Putamen (tissue), 1 donor: Measurements from ENCODE around the gene RTP5.

ENCODE experiments used
- DNase-seq: peaks from one replicate; pipeline ENCODE4 v3.0.0-alpha.2; 2016; ENCODE audit warnings: low spot score

Gene RTP5

DNA sequence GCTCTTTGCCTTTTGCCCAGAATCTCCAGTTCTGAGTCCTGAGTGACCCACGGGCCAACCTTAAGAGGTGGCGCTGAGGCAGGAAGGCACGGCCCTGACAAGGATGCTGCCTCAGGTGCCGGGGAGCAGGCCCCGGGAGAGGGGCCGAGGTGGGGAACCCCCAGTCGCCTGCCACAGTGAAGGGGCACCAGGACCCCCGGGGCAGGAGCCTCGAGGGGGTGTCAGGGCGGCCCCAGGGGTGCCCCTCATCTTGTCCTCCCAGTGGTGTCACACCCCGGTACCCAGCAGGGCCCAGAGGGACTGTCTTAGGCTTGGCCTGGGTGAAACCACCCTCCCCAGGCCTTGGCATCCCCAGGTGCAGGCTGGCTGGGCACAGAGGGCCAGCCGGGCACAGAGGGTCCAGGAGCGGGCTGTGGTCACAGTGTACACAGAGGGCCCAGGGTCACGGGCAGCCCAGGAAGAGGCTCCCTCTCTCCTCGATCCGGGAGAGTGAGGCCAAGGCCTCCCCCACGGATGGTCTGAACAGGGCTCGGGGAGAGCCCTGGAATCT, 11.9 kb upstream of the RTP5 start:
- DNase-seq, result no peak

DNA sequence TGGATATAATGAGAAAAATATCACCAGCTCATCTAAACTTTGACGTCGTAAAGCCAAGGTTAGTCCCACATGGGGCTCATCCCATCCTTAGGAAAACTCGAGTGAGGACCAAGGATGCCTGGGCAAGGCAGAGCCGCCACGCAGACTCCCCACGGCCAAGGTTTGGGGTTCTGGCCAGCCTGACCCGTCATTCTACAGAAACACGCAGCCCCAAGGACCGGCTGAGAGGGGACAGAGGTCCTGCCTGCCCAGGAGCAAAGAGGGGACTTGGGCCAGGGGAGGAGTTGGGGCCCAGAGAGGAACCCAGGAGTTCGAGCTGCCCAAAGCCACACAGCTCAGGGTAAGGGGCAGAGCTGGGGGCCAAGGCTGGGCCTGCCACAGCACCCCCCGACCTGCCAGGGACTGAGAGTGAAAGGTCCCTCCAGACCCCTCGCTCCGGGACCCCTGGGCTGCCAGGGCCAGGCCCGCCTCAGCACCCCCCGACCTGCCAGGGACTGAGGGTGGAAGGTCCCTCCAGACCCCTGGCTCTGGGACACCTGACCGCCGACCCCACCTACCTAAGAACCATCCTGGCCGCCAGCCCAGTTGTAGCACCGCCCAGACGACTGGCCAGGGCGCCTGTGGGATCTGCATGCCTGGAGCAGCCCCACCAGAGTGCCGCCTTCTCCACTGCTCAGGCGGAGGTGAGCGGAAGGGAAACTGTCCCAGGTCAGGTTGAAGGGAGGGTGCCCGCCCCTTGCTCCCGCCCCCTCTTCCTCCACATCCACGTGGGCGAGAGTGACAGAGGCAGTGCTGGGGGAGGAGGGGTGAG, 11.1 kb upstream of the RTP5 start, which contains the start of gene PDCD1:
PDCD1 (minus strand) TSS at position 689 of the 811 bp plus-strand sequence; CDS start at position 633, 56 bp downstream.
- DNase-seq, result no peak

DNA sequence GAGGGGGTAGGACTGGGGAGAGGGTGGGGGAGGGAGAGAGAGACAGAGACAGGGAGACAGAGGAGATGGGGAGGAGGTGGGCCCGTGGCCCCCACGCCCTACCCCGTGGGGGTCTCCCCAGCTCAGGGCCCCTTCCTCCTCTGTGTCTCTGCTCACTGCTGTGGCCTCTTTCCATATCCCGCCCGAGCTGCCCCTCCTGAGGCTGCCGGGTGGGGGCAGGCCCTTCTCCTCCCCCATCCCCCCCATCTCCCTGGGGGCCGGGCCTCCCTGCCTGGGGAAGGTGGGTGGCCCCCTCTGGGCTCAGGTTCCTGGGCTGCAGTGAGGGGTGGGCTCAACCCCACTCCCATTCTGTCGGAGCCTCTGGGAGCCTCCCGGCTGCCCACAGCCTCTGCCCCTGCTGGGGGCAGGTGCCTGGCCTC, 10.5 kb upstream of the RTP5 start:
- no peak for DNase-seq

DNA sequence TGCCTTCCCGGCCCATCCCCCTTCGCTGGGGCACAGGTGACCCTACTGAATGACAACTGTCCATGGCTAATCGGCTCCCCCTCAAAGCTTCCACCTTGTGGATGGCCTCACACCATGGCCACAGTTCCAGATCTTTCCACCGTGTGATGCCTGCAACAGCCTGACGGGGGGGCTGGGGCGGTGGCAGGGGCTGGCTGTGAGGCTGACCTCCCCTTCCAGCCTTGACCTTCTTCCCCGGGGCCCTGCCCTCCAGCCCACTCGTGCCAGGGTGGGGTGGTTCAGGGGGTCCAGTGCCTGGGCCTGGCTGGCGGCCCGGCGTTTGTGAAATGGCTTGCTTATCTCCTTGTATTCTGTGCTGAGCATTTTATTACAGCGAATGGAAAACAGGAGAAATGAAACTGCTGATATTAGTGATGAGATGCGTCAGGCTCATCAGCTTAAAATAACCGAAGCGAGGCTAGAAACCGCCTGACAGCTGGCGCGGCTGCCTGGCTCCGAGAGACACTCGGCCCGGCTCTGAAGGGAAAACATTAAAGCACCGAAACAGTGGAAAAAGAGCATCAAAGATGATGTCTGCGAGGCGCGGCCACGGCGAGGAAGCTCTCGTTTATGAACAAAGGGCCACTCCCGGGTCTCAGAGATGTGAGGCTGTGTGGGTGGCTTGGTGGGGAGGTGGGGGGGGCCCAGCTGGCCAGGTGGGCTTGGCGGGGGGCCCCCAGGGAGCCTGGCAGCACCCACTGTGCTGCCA, 9.9 kb upstream of the RTP5 start:
- DNase-seq, result peak; percentile 49

DNA sequence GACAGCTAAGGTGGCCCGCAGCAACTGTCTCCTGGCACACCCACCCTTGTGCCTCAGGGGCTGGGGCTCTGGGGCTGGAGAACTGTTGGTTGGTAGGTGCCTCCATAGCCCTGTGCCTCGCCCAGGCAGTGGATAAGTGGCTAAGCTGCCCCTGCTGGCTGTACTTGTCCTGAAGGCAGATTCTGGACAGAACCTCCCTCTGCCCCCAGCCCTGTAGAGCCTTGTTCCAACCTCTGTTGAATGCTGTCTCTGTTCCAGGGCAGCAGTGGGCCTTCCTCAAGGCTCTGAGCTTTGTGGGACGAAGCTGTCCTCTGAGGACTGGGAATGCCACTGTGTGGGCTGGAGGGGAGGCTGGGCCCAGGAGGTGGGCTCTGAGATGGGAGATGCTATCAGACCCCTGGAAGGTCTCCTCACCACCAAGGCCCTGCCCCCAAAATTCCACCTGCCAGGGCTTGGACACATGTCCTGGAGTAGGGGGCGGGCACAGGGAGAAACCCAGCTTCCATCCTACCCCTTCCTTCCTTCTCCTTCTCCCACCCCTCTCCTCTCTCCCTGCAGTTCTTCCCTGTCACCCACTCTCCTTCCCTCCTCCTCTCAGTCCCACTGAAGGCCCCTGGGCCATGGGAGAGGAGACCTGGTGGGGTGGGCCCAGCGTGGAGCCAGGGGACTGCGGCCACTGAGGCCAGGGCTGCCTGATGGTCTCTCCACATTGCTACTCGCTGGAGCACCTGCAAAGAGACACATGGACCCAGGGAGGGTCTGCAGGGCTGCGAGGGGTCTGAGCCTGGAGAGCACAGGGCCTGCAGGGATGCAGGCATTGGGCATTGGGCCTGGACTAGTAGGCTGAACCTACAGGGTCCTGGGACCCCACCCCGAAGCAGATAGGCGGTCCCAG, 9.1 kb upstream of the RTP5 start:
- no peak for DNase-seq

DNA sequence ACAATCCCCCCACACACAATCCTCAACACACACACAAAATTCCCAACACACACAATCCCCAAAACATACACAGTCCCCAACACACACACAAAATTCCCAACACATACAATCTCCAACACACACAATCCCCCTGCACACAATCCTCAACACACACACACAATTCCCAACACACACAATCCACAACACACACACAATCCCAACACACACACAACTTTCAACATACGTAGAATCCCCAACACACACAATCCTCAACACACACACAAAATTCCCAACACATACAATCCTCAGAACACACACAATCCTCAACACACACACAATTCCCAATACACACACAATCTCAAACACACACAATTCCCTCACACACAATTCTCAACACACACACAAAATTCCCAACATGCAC, 8.3 kb upstream of the RTP5 start:
- no peak for DNase-seq

DNA sequence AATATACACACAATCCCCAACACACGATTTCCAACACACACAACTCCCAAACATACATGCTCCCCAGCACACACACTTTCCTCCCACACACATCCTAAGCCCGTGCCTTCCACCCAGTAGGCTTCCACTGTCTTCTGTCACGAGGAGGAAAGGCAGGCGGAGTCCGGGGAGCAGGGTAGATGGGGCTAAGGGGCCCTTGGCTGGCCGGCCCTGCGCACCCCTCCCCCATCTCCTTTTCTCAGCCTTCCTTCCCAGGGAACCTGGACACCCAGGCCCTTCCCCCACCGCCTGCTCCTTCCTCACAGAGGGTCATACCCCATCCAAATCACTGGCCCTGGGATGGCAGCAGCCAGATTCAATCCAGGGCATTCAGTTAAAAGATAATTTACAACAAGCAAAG, 7.4 kb upstream of the RTP5 start:
- DNase-seq, result no peak

DNA sequence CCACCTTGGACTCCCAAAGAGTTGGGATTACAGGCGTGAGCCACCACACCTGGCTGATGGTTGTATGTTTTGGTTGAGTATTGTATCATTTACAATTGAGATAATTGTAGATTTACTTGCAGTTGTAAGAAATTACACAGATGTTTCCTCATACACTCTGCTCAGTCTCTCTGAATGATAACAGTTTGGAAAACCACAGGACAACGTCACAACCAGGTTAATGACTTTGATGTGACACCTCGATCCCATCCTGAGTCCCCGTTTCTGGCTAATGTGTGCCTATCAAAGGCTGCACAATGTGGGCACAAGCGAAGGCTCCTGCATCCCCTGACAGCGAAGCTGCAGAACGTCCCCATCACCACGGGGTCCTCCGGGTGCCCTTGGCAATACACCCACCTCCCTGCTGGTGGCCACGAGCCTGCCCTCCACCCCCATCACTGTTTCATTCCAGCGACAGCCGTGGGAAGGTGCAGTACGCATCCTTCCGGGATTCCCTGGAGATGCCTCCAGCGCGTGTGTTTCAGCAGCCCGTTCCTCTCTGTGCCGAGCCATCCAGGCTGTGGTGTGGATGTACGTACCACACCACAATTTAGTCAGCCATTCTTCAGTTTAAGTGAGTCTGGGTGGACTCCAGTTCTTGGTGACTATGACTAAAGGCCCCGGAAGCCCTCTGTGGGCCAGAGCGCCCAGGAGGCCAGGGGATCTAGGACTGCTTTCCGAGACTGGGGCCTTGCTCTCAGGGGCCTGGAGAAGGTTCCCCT, 6.6 kb upstream of the RTP5 start:
- DNase-seq, result no peak

DNA sequence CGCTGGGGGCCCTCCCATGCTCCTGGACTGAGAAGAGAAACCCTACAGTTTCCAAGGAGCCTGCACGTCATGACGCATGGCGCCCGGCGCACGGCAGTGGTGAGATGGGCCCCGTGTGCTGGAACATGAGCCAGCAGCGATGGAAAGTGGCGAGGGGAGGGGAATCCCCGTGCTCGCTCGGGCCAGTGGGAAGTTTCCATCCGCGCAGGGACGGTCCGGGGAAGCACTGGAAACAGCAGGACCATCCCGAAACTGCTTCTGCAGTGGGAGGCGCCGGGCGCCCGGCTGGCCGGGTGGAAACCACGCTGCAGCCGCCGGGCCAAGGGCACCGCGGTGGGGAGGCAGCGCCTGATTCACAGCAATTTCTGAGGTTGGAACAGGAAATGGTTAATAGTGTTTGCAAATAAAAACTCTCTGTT, 6.0 kb upstream of the RTP5 start:
- DNase-seq, result no peak

DNA sequence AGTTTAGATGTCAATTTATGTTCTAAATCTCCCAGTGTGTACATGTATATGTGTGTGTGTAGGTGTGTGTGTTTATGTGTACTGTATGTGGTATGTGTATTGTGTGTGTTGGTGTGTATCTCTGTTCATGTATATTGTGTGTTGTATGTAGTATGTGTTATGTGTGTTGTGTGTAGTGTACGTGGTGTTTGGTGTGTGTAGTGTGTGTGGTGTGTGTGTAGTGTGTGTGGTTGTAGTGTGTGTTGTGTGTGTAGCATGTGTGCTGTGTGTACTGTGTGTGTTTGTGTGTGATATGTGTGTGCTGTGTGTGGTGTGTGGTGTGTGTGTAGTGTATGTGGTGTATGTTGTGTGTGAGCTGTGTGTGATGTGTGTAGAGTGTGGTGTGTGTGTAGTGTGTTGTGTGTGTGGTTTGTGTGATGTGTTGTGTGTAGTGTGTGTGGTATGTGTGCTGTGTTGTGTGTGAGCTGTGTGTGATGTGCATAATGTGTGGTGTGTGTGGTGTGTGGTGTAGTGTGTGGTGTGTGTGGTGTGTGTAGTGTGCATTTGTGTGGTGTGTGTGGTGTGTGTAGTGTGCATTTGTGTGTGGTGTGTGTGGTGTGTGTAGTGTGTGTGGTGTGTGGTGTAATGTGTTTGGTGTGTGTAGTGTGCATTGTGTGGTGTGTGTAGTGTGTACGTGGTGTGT, 5.2 kb upstream of the RTP5 start:
- no peak for DNase-seq

DNA sequence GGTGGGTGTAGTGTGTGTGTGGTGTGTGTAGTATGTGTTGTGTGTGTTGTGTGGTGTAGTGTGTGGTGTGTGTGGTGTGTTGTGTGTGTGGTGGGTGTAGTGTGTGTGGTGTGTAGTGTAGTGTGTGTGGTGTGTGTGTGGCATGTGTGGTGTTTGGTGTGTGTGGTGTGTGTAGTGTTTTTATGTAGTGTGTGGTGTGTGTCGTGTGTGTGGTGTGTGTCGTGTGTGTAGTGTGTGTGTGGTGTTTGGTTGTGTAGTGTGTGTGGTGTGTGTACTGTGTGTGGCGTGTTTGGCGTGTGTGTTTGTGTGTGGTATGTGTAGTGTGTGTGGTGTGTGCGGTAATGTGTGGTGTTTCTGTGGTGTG, 4.7 kb upstream of the RTP5 start:
- no peak for DNase-seq

DNA sequence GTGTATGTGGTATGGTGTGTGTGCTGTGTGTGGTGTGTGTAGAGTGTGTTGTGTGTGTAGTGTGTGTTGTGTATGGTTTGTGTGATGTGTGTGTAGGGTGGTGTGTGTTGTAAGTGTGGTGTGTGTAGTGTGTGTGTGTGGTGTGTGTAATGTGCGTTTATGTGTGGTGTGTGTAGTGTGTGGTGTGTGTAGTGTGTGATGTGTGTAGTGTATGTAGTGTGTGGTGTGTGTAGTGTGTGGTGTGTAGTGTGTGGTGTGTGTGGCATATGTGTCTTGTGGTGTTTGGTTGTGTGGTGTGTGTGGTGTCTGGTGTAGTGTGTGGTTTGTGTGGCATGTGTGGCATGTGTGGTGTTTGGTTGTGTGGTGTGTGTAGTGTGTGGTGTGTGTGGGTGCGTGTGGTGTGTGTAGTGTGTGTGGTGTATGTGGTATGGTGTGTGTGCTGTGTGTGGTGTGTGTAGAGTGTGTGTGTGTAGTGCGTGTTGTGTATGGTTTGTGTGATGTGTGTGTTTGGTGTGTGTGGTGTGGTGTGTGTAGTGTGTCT, 4.0 kb upstream of the RTP5 start:
- DNase-seq, result no peak

DNA sequence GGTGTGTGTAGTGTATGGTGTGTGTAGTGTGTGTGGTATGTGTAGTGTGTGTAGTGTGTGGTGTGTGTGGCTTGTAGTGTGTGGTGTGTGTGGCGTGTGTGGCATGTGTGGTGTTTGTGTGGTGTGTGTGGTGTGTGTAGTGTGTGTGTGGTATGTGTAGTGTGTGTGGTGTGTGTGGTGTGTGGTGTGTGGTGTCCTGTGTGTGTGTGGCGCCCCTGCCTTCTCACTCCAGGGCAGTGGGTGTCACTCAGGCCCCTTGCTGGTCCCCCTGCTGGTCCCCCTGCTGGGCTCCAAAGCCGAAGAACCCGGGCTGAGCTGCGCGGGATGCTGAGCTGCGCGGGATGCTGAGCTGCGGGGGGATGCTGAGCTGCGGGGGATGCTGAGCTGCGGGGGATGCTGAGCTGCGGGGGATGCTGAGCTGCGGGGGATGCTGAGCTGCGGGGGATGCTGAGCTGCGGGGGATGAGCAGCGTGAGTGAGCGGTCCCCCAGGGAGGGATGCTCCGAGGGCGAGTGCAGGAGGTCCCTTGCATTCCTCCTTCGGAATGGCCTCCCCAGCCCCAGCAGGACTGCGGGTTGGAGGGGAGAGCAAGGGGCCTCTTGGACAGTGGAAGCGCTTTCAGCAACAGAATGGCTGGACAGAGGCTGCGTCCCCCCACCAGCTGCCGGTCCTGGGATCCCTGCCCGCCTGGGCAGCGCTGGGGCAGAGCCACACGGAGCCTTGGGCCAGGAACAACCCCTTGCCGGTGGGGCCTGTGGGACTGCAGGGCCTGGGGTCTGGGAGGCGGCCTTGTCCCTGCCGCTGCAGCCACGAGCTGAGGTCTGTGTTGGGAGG, 3.4 kb upstream of the RTP5 start:
- DNase-seq, result no peak

DNA sequence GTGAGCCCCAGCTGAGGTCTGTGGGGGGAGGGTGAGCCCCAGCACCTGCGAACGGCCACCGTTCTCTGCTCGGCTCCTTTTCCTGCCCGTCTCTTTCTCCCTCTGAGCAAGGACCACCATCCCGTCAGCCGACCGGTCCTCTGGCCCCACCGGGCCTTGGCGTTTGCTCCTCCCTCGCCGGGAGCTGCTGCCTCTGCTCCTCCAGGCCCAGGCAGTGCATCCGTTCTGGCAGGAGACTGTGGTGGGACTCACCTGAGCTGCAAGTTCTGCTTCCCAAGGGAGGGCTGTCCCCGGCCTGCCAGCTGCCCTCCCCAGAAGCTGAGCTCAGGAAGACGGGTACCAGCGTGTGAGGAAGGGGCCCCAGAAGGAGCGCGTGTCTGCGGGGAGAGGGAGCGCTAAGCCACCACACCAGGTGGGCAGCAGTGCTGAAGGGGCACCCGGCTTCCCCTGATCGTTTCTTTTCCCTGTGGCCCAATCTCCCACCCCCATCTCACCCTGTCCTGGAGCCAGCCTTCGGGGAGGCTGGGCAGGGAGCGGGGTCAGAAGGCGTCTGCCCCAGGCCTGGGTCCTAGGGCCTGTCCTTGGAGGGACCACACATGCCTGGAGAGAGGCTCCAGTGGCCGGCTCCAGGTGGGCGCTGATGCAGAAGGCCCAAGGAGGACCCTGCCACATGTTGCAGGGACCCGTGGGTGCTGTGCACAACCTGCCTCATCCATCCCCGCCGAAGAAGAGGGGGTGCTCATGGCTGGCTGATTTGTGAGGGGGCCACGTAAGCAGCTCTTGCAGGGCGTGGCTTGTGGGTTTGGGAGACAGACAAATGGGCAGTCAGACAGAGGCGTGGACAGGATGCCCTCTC, 2.5 kb upstream of the RTP5 start:
- no peak for DNase-seq

DNA sequence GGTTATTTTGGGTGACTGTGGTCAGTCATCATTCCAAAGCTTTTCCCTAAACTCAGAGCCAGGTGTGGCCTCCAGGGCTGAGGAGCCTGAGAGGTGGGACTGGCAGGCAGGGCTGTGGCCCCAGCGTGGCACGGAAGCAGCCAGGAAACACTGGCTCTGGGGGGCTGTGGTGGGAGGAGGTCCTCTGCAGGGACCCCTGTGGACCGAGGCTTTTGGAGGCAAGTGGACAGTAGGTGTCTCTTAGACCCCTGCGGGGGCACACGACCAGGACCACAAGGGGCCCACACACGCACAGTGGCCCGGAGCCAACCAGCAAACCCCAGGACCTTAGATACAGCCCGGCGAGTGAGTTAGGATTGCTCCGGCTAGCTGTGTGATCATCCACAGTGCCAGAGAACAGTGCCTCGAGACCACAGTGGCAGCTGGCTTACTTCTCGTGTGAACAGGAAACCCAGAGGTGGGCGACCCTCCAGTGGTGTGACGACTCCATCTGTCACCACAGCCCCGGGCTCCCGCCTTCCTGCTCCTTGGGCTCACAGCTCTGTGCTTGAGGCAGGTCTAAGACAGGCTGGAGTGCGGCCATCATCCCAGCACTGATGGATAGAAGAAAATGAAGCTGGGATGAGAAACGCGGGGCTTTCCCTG, 1.6 kb upstream of the RTP5 start:
- DNase-seq, result no peak

DNA sequence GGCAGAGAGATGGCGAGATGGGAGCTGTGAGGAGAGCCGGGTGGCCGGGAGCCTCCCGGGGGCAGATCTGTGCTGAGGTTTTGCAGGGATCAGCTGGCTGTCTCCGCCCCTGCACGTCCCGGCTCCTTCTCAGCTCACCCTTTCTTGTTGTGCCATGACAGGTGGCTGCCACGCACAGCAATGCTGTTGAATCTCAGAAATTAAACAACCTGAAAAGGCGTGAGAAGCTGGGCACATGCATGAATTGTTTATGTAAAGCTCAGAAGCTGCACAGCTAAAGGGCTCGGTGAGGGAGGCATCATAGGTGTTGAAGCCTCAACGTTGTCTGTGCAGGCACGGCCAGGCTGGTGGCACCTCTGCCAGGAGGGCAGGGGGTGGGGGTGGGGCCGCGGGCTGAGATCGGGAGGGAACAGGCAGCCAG, 858 bp upstream of the RTP5 start:
- DNase-seq, result no peak

DNA sequence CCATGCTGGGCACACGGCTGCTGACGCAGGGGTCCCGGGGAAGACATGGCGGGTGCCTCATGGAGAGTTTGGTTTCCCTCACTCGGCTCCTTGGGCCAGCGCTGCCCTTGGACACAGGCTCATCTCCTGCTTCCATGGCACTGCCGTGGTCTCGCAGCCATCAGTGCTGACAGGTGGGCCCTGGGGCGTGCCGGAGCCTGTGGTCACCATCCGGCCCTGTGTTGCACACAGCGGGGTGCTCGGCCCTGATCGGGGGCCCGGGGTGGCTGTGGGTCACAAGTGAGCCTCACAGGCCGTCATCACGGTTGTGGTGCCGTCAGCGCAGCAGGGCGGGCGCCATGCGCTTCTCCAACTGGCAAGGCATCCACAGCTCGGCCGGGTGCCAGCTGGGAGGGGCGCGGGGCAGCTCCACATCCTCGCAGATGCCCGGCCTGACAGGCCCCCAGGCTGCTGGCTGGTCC, 582 bp downstream of the RTP5 start:
- DNase-seq, result no peak
